ENCODE measurements around the gene NSDHL.
"Not testable (repeated sequence)": the region's sequence is repeated elsewhere in the genome, so short reads cannot be mapped to it uniquely, and the experiment has no call there.

NSDHL gene

GRCh38 chrX:152821145-152821765 is 9.6 kb upstream of the NSDHL start:
- H3K4me1 ChIP-seq (ENCODE audit: insufficient read depth, low read length) = no peaks in the 10 kb centered on the region
- H3K9me3 ChIP-seq (ENCODE audit: low read length) = no peaks in the 10 kb centered on the region
- H3K27ac ChIP-seq (ENCODE audit: low read depth, low read length) = no peak overlapping the region
- no peak overlapping the region for H3K9ac ChIP-seq (ENCODE audit: low read length)
- H3K36me3 ChIP-seq (ENCODE audit: insufficient read depth, low read length) = no peaks in the 10 kb centered on the region
- no peak overlapping the region for H3K4me3 ChIP-seq (ENCODE audit: low read depth in 1 of 2, low read length in 2 of 2)
- H3K27me3 ChIP-seq (ENCODE audit: control insufficient read depth in 1 of 2, insufficient read depth in 2 of 2, low read length in 2 of 2) = peaks cover 0 to 7% of the 10 kb centered on the region in 2 donors

DNA sequence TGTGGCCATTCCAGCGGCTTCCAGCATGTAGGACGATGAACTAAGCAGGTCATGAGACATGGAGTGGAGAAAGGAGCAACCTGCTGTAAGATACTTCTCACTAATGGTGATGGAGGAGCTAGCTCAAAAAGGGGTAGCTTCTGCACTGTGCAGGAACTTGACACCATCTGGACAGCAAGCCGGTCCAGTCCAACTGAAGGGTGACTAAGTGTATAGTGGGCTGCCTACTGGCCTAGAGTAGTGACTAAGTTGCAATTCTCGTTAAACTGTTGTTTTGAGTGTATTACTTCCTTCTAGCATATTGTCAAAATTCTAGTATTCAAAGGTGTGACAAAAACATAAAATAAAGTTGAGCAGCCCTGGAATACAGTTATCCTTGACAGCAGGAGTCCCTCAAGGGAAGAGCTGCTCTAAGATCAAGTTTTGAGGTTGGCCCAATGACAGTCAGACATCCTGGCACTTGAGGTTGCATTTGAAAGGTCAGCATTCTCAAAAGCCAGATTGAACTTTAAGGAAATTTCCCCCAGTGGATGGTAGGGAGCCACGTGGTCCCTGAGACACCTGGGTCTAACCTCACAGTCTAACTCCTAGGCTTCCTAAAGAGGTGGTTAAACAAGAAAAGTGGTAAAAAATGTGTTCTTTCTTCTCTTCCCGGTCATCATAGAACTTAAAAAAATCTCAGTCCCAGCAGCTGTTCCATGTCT is 8.3 kb upstream of the NSDHL start:
- Histone ChIP-seq H3K9me3 (ENCODE audit: low read length) (no peaks in the 10 kb centered on the region), H3K9ac (ENCODE audit: low read length) (no peak overlapping the region), H3K4me1 (ENCODE audit: insufficient read depth, low read length) (no peaks in the 10 kb centered on the region), H3K27ac (ENCODE audit: low read depth, low read length) (no peak overlapping the region), H3K4me3 (ENCODE audit: low read depth in 1 of 2, low read length in 2 of 2) (no peak overlapping the region), H3K27me3 (ENCODE audit: control insufficient read depth in 1 of 2, insufficient read depth in 2 of 2, low read length in 2 of 2) (peaks cover 0 to 7% of the 10 kb centered on the region in 2 donors), H3K36me3 (ENCODE audit: insufficient read depth, low read length) (no peaks in the 10 kb centered on the region)

GRCh38 chrX:152823657-152824056 is 7.2 kb upstream of the NSDHL start:
- H3K27me3 ChIP-seq (ENCODE audit: control insufficient read depth in 1 of 2, insufficient read depth in 2 of 2, low read length in 2 of 2) = peaks cover 0 to 7% of the 10 kb centered on the region in 2 donors
- H3K27ac ChIP-seq (ENCODE audit: low read depth, low read length) = no peak overlapping the region
- H3K36me3 ChIP-seq (ENCODE audit: insufficient read depth, low read length) = no peaks in the 10 kb centered on the region
- H3K9ac ChIP-seq (ENCODE audit: low read length) = no peak overlapping the region
- no peaks in the 10 kb centered on the region for H3K4me1 ChIP-seq (ENCODE audit: insufficient read depth, low read length)
- no peak overlapping the region for H3K4me3 ChIP-seq (ENCODE audit: low read depth in 1 of 2, low read length in 2 of 2)
- H3K9me3 ChIP-seq (ENCODE audit: low read length) = no peaks in the 10 kb centered on the region

DNA sequence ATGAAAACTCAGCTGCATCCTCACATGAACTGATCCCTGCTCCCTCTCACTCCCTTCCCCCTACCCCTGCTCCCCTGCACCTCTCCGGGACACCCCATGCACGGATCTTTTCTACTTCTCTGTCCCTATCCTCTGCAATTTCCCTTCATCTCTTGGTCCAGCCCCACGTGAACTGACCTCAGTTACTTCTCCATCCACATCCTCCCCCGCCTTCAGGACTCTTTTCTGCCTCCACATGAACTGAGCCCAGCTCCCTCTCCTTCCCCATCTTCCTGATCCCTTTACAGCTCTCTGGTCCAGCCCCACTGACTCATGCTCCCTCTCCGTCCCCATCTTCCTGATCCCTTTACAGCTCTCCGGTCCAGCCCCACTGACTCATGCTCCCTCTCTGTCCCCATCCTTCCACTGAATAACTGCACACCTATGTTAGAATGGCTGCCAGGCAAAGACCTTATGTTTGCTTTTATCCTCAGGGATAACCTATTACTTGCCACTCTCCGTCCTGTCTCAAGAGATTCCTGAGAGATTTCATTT is 6.0 kb upstream of the NSDHL start:
- Histone ChIP-seq H3K9ac (ENCODE audit: low read length) (no peak overlapping the region), H3K36me3 (ENCODE audit: insufficient read depth, low read length) (peaks cover 5% of the 10 kb centered on the region), H3K4me1 (ENCODE audit: insufficient read depth, low read length) (no peaks in the 10 kb centered on the region), H3K27me3 (ENCODE audit: control insufficient read depth in 1 of 2, insufficient read depth in 2 of 2, low read length in 2 of 2) (peaks cover 0 to 7% of the 10 kb centered on the region in 2 donors), H3K9me3 (ENCODE audit: low read length) (no peaks in the 10 kb centered on the region), H3K27ac (ENCODE audit: low read depth, low read length) (no peak overlapping the region), H3K4me3 (ENCODE audit: low read depth in 1 of 2, low read length in 2 of 2) (no peak overlapping the region)

- H3K9me3 ChIP-seq (ENCODE audit: low read length) = no peaks in the 10 kb centered on the region
- peak overlapping the region; percentile 68 for H3K9ac ChIP-seq (ENCODE audit: low read length)
- H3K4me3 ChIP-seq (ENCODE audit: low read depth in 1 of 2, low read length in 2 of 2) = peak overlapping the region; percentile 63 to 67
- H3K4me1 ChIP-seq (ENCODE audit: insufficient read depth, low read length) = no peaks in the 10 kb centered on the region
- H3K27ac ChIP-seq (ENCODE audit: low read depth, low read length) = peak overlapping the region; percentile 38
- H3K36me3 ChIP-seq (ENCODE audit: insufficient read depth, low read length) = peaks cover 5% of the 10 kb centered on the region
- H3K27me3 ChIP-seq (ENCODE audit: control insufficient read depth in 1 of 2, insufficient read depth in 2 of 2, low read length in 2 of 2) = no peaks in the 10 kb centered on the region
Measured at GRCh38 chrX:152831391-152831790, 528 bp downstream of the NSDHL start.

DNA sequence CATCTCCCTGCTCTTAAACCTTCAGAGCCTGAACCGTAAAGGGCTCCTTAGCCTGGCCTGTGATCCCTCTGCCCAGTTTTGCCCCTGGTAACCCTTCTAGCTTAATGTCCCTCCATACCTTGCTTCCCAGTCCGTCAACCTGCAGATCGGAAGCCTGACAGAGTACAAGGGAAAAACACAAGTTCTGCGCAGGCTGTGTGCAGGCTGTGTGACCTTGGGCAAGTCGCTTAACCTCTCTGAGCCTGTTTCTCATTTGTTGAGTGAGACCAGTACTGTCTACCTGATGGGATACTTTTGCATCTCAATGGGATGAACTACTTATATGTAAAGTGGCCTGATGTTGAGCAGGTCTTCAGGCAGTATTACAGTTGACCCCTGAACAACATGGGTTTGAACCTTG is 1.7 kb downstream of the NSDHL start:
- no peaks in the 10 kb centered on the region for H3K9me3 ChIP-seq (ENCODE audit: low read length)
- no peaks in the 10 kb centered on the region for H3K27me3 ChIP-seq (ENCODE audit: control insufficient read depth in 1 of 2, insufficient read depth in 2 of 2, low read length in 2 of 2)
- peaks cover 5% of the 10 kb centered on the region for H3K36me3 ChIP-seq (ENCODE audit: insufficient read depth, low read length)
- no peaks in the 10 kb centered on the region for H3K4me1 ChIP-seq (ENCODE audit: insufficient read depth, low read length)
- no peak overlapping the region for H3K4me3 ChIP-seq (ENCODE audit: low read depth in 1 of 2, low read length in 2 of 2)
- no peak overlapping the region for H3K9ac ChIP-seq (ENCODE audit: low read length)
- H3K27ac ChIP-seq (ENCODE audit: low read depth, low read length) = no peak overlapping the region

- no peak overlapping the region for H3K9ac ChIP-seq (ENCODE audit: low read length)
- no peaks in the 10 kb centered on the region for H3K9me3 ChIP-seq (ENCODE audit: low read length)
- no peak overlapping the region for H3K27ac ChIP-seq (ENCODE audit: low read depth, low read length)
- no peaks in the 10 kb centered on the region for H3K4me1 ChIP-seq (ENCODE audit: insufficient read depth, low read length)
- H3K27me3 ChIP-seq (ENCODE audit: control insufficient read depth in 1 of 2, insufficient read depth in 2 of 2, low read length in 2 of 2) = no peaks in the 10 kb centered on the region
- no peak overlapping the region for H3K4me3 ChIP-seq (ENCODE audit: low read depth in 1 of 2, low read length in 2 of 2)
- peaks cover 5% of the 10 kb centered on the region for H3K36me3 ChIP-seq (ENCODE audit: insufficient read depth, low read length)
Measured at GRCh38 chrX:152833378-152833777, 2.5 kb downstream of the NSDHL start.

GRCh38 chrX:152835470-152835869 is 4.6 kb downstream of the NSDHL start:
- H3K36me3 ChIP-seq (ENCODE audit: insufficient read depth, low read length); H3K4me3 ChIP-seq (ENCODE audit: low read depth in 1 of 2, low read length in 2 of 2); H3K4me1 ChIP-seq (ENCODE audit: insufficient read depth, low read length); H3K9me3 ChIP-seq (ENCODE audit: low read length); H3K9ac ChIP-seq (ENCODE audit: low read length); H3K27me3 ChIP-seq (ENCODE audit: control insufficient read depth in 1 of 2, insufficient read depth in 2 of 2, low read length in 2 of 2); H3K27ac ChIP-seq (ENCODE audit: low read depth, low read length): not testable (repeated sequence)

DNA sequence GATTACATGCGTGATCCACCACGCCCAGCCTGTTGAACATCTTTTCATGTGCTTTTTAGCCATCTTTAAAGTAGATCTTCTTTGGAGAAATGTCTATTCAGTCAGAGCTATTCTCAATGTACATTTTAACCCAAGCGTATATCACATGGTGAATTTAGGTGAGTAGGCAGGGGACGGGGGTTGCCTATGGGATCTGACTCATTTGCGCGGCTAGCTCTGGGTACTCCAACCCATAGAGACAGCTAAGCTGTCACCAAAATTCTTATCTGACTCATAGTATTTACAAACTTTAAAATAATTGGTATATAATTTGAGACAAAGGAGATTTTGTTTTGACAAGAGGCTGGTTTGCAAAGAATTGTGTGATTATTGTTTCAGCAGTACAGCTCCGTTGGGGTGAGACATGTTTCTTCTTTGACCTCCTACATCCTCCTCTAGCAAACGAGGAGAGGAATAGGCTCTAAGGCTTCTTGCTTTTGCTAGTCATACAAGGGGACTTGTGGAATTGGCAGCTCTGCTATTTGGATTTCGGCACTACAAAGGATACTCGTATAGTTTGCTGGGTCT is 12.0 kb downstream of the NSDHL start:
- Histone ChIP-seq H3K27me3 (ENCODE audit: control insufficient read depth in 1 of 2, insufficient read depth in 2 of 2, low read length in 2 of 2) (no peaks in the 10 kb centered on the region), H3K4me1 (ENCODE audit: insufficient read depth, low read length) (no peaks in the 10 kb centered on the region), H3K9ac (ENCODE audit: low read length) (no peak overlapping the region), H3K4me3 (ENCODE audit: low read depth in 1 of 2, low read length in 2 of 2) (no peak overlapping the region), H3K36me3 (ENCODE audit: insufficient read depth, low read length) (peaks cover 4% of the 10 kb centered on the region), H3K27ac (ENCODE audit: low read depth, low read length) (no peak overlapping the region), H3K9me3 (ENCODE audit: low read length) (no peaks in the 10 kb centered on the region)

- Histone ChIP-seq H3K36me3 (ENCODE audit: insufficient read depth, low read length) (peaks cover 4% of the 10 kb centered on the region), H3K4me1 (ENCODE audit: insufficient read depth, low read length) (no peaks in the 10 kb centered on the region), H3K9me3 (ENCODE audit: low read length) (no peaks in the 10 kb centered on the region), H3K27me3 (ENCODE audit: control insufficient read depth in 1 of 2, insufficient read depth in 2 of 2, low read length in 2 of 2) (no peaks in the 10 kb centered on the region), H3K4me3 (ENCODE audit: low read depth in 1 of 2, low read length in 2 of 2) (no peak overlapping the region), H3K9ac (ENCODE audit: low read length) (no peak overlapping the region), H3K27ac (ENCODE audit: low read depth, low read length) (no peak overlapping the region)
Measured at GRCh38 chrX:152843852-152844251, 13.0 kb downstream of the NSDHL start.

- H3K36me3 ChIP-seq (ENCODE audit: insufficient read depth, low read length) = peaks cover 4% of the 10 kb centered on the region
- H3K27ac ChIP-seq (ENCODE audit: low read depth, low read length) = no peak overlapping the region
- H3K9ac ChIP-seq (ENCODE audit: low read length) = no peak overlapping the region
Measured at GRCh38 chrX:152844256-152844655, 13.4 kb downstream of the NSDHL start.

More at GRCh38 chrX:152844256-152844655, 13.4 kb downstream of the NSDHL start:
- Histone ChIP-seq H3K4me1 (ENCODE audit: insufficient read depth, low read length) (no peaks in the 10 kb centered on the region), H3K4me3 (ENCODE audit: low read depth in 1 of 2, low read length in 2 of 2) (no peak overlapping the region), H3K27me3 (ENCODE audit: control insufficient read depth in 1 of 2, insufficient read depth in 2 of 2, low read length in 2 of 2) (no peaks in the 10 kb centered on the region), H3K9me3 (ENCODE audit: low read length) (no peaks in the 10 kb centered on the region)

All from muscle layer of colon (tissue), 2 donors.